MM.1S (cell line): Measurements from ENCODE around the gene ANXA11.

Experiments
- DNase-seq: peaks from one replicate; pipeline ENCODE4 v3.0.0-alpha.2; 2015
- H2AFZ ChIP-seq: fragments of 300-600 bp; sonication (generic); 2 replicates; pipeline ENCODE4 v1.6.0; 2016; ENCODE audit warnings: antibody characterized with exemption, low read length
- H3F3A ChIP-seq: fragments of 300-600 bp; sonication (generic); 2 replicates; pipeline ENCODE4 v1.6.1; 2016; ENCODE audit warnings: mild to moderate bottlenecking, antibody characterized with exemption, low read length, moderate library complexity, mixed read lengths; ENCODE audit not compliant: insufficient read depth
- H3K27ac ChIP-seq: fragments of 300-600 bp; sonication (generic); 2 replicates; pipeline ENCODE4 v1.5.1; 2016; ENCODE audit warnings: mild to moderate bottlenecking, low read length
- H3K27me3 ChIP-seq: fragments of 300-600 bp; sonication (generic); replicated peaks from 2 replicates; pipeline ENCODE4 v1.6.0; 2016; ENCODE audit warnings: low read length; ENCODE audit not compliant: insufficient read depth
- H3K36me3 ChIP-seq: fragments of 300-600 bp; sonication (generic); replicated peaks from 2 replicates; pipeline ENCODE4 v1.6.1; 2016; ENCODE audit warnings: mild to moderate bottlenecking, low read length, mixed read lengths; ENCODE audit not compliant: insufficient read depth
- H3K4me1 ChIP-seq: fragments of 300-600 bp; sonication (generic); 2 replicates; pipeline ENCODE4 v1.6.1; 2016; ENCODE audit warnings: low read length, mixed read lengths
- H3K4me2 ChIP-seq: fragments of 300-600 bp; sonication (generic); 2 replicates; pipeline ENCODE4 v1.6.0; 2016; ENCODE audit warnings: low read depth, low read length
- H3K4me3 ChIP-seq: fragments of 300-600 bp; sonication (generic); 2 replicates; pipeline ENCODE4 v1.5.1; 2016; ENCODE audit warnings: low read length, mixed read lengths
- H3K79me2 ChIP-seq: fragments of 300-600 bp; sonication (generic); 2 replicates; pipeline ENCODE4 v1.6.1; 2016; ENCODE audit warnings: mixed run types, low read length, mixed read lengths
- H3K9ac ChIP-seq: fragments of 300-600 bp; sonication (generic); 2 replicates; pipeline ENCODE4 v1.6.1; 2016; ENCODE audit warnings: low read length, mixed read lengths
- H3K9me2 ChIP-seq: fragments of 300-600 bp; sonication (generic); replicated peaks from 2 replicates; pipeline ENCODE4 v1.6.1; 2016; ENCODE audit warnings: mild to moderate bottlenecking, low read length, mixed read lengths; ENCODE audit not compliant: insufficient read depth
- H3K9me3 ChIP-seq: fragments of 300-600 bp; sonication (generic); replicated peaks from 2 replicates; pipeline ENCODE4 v1.6.1; 2016; ENCODE audit warnings: mild to moderate bottlenecking, low read length, mixed read lengths; ENCODE audit not compliant: insufficient read depth
- H4K20me1 ChIP-seq: fragments of 300-600 bp; sonication (generic); 2 replicates; pipeline ENCODE4 v1.6.1; 2016; ENCODE audit warnings: mild to moderate bottlenecking, low read length, moderate library complexity, mixed read lengths; ENCODE audit not compliant: insufficient read depth
- EZH2 ChIP-seq: fragments of 300-600 bp; sonication (generic); optimal IDR thresholded peaks from 2 replicates; pipeline ENCODE3; 2017; ENCODE audit warnings: low read depth, mild to moderate bottlenecking, antibody characterized with exemption, low read length, mixed read lengths
- EZH2phosphoT487 ChIP-seq: fragments of 300-600 bp; sonication (generic); IDR thresholded peaks from 2 replicates; pipeline ENCODE4 v1.6.1; 2018; ENCODE audit warnings: antibody characterized with exemption, low read length
- TF ChIP-seq, protein P1 (sequence below): fragments of 300-600 bp; sonication (generic); IDR thresholded peaks from 2 replicates; pipeline ENCODE4 v1.5.1; 2016; ENCODE audit warnings: antibody characterized with exemption, low read length, mixed read lengths

Gene ANXA11

DNA sequence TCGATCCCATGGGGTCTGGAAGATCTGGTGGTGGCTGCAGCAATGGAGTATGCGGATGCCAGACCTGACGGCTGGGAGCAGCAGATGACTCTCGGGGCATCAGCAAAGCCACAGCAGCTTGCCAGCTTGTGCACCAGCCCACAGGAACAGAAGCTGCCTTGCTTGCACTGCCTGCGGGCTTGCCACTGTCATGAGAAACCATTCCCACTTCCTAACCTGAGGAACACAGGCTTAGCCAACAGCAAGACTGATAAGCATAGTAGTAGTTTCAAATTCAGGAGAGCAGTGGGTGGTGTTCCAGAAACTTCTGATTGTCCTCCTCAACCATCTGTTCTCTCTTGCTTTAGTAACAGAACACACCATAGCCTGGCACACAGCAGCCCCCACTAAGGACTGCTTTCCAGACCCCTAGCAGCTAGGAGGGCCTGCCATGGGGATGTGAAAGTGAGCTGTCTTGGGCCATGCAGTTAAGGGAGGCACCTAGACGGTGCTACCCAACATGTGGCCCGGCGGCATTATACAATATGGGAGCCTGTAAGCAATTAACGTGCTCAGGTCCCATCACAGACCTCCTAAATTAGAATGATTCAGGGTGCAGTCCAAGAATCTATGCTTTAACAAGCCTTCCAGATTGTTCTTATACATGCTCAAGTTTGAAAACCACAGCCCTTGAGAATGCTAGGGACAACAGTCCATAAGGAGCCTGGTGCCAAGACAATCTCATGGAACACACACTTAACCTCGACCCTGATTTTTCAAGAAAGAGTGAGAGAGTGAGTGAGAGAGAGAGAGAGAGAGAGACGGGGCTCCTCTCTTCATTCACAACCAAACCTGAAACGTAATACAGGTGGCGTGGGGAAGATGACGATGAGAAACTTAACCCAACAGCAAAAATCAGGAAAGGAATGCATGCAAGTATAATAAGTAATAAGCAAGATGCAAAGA is 7.1 kb downstream of the ANXA11 start:
- H3K9ac ChIP-seq = no peak overlapping the region

DNA sequence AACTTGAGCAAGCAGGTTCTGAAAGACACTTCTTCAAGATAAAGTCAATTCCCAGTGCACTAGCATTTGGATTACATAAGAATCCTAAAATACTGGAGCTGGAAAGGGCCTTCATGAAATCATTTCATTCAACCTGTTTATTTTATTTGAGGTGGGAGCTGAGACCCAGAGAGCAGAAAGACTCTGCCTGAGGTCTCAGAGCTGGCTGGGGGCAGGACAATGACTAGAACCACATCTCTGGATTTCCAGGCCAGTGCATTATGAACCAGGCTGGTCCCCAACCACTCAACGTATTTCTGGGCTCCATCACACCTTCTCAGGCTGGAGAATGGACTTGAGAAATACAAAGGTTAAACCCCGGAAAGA is 8.4 kb downstream of the ANXA11 start:
- Histone ChIP-seq H3K27me3 (no peaks in the 10 kb centered on the region), H3K9me3 (no peaks in the 10 kb centered on the region), H3K79me2 (peaks cover 94% of the 10 kb centered on the region), H4K20me1 (no peaks in the 10 kb centered on the region), H2AFZ (no peak overlapping the region), H3F3A (peaks cover 48% of the 10 kb centered on the region), H3K9ac (peak overlapping the region; percentile 64), H3K4me1 (peaks cover 70% of the 10 kb centered on the region), H3K4me3 (peak overlapping the region; percentile 44), H3K36me3 (no peaks in the 10 kb centered on the region), H3K27ac (peak overlapping the region; percentile 98), H3K4me2 (peak overlapping the region; percentile 85), H3K9me2 (no peaks in the 10 kb centered on the region)
- DNase-seq = peak; percentile 21
- no peak for TF ChIP-seq EZH2
- TF ChIP-seq, protein P1, sequence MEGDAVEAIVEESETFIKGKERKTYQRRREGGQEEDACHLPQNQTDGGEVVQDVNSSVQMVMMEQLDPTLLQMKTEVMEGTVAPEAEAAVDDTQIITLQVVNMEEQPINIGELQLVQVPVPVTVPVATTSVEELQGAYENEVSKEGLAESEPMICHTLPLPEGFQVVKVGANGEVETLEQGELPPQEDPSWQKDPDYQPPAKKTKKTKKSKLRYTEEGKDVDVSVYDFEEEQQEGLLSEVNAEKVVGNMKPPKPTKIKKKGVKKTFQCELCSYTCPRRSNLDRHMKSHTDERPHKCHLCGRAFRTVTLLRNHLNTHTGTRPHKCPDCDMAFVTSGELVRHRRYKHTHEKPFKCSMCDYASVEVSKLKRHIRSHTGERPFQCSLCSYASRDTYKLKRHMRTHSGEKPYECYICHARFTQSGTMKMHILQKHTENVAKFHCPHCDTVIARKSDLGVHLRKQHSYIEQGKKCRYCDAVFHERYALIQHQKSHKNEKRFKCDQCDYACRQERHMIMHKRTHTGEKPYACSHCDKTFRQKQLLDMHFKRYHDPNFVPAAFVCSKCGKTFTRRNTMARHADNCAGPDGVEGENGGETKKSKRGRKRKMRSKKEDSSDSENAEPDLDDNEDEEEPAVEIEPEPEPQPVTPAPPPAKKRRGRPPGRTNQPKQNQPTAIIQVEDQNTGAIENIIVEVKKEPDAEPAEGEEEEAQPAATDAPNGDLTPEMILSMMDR = no peak
- no peak for TF ChIP-seq EZH2phosphoT487

More for the DNA sequence above, 7.1 kb downstream of the ANXA11 start:
- peaks cover 94% of the 10 kb centered on the region for H3K79me2 ChIP-seq
- no peak overlapping the region for H2AFZ ChIP-seq
- peak overlapping the region; percentile 98; the same call in 1 of the 2 replicates for H3K27ac ChIP-seq
- no peaks in the 10 kb centered on the region for H4K20me1 ChIP-seq
- H3K4me1 ChIP-seq = peaks cover 70% of the 10 kb centered on the region
- H3F3A ChIP-seq = peaks cover 51% of the 10 kb centered on the region
- no peak for TF ChIP-seq EZH2phosphoT487
- TF ChIP-seq EZH2 = no peak
- TF ChIP-seq, protein P1 = no peak
- H3K4me2 ChIP-seq = peak overlapping the region; percentile 85
- H3K36me3 ChIP-seq = no peaks in the 10 kb centered on the region
- DNase-seq = no peak
- H3K9me2 ChIP-seq = no peaks in the 10 kb centered on the region
- H3K27me3 ChIP-seq = no peaks in the 10 kb centered on the region
- no peaks in the 10 kb centered on the region for H3K9me3 ChIP-seq
- H3K4me3 ChIP-seq = no peak overlapping the region

DNA sequence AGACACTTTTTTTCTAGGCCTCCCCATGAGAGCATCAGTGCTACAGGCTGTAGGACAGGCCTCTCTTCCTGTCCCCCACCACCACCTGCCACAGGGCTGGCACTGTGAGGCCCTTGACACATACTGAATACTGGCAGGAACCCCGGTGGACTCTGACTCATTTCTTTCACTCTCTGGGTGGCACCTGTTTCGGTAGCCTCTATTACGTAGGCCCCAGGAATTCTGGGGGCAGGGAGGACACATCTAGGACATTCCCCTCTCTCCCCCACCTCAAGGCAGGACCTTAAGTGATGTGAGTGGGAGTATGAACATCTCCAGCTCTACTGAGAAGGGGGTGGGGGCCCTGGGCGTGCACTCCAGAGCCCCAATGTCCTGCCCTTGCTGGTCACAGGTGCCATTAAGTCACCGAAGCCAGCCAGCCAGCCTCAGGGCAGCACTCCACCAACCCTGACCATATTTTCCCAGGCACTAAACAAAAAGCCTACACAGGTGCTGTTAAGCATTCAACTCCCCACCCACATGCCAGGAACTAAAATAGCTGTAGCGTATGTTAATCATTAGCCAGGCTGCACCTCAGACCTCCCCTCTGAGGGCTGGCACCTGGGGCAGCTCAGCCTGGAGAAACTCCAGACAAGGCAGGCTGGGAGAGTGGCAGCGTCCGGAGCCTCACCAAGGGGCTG is 8.9 kb downstream of the ANXA11 start:
- peaks cover 52% of the 10 kb centered on the region for H3F3A ChIP-seq
- H3K4me2 ChIP-seq = peak overlapping the region; percentile 85
- peak overlapping the region; percentile 98 for H3K27ac ChIP-seq
- peaks cover 69% of the 10 kb centered on the region for H3K4me1 ChIP-seq
- H2AFZ ChIP-seq = peak overlapping the region; percentile 10; the same call in 1 of the 2 replicates
- H3K79me2 ChIP-seq = peaks cover 94% of the 10 kb centered on the region
- peak; percentile 89 for DNase-seq
- TF ChIP-seq, protein P1 = no peak
- no peak for TF ChIP-seq EZH2
- no peak for TF ChIP-seq EZH2phosphoT487
- peak overlapping the region; percentile 64 for H3K9ac ChIP-seq
- no peaks in the 10 kb centered on the region for H3K36me3 ChIP-seq
- no peaks in the 10 kb centered on the region for H3K9me2 ChIP-seq
- no peaks in the 10 kb centered on the region for H3K9me3 ChIP-seq
- H3K27me3 ChIP-seq = no peaks in the 10 kb centered on the region
- H4K20me1 ChIP-seq = no peaks in the 10 kb centered on the region
- H3K4me3 ChIP-seq = peak overlapping the region; percentile 44
